HG03571 (cell line): ENCODE measurements around the gene MCUB.
A peak's percentile ranks its signal among the peaks of the same experiment; 100 is the strongest.
"Not testable (repeated sequence)": the region's sequence is repeated elsewhere in the genome, so short reads cannot be mapped to it uniquely, and the experiment has no call there.

Experiments used
- ATAC-seq: cut with Tn5 transposase; IDR thresholded peaks from one replicate; pipeline ENCODE4 v1.9.1; 2021; ENCODE audit not compliant: unreplicated experiment

MCUB gene, protein sequence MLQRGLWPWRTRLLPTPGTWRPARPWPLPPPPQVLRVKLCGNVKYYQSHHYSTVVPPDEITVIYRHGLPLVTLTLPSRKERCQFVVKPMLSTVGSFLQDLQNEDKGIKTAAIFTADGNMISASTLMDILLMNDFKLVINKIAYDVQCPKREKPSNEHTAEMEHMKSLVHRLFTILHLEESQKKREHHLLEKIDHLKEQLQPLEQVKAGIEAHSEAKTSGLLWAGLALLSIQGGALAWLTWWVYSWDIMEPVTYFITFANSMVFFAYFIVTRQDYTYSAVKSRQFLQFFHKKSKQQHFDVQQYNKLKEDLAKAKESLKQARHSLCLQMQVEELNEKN

DNA sequence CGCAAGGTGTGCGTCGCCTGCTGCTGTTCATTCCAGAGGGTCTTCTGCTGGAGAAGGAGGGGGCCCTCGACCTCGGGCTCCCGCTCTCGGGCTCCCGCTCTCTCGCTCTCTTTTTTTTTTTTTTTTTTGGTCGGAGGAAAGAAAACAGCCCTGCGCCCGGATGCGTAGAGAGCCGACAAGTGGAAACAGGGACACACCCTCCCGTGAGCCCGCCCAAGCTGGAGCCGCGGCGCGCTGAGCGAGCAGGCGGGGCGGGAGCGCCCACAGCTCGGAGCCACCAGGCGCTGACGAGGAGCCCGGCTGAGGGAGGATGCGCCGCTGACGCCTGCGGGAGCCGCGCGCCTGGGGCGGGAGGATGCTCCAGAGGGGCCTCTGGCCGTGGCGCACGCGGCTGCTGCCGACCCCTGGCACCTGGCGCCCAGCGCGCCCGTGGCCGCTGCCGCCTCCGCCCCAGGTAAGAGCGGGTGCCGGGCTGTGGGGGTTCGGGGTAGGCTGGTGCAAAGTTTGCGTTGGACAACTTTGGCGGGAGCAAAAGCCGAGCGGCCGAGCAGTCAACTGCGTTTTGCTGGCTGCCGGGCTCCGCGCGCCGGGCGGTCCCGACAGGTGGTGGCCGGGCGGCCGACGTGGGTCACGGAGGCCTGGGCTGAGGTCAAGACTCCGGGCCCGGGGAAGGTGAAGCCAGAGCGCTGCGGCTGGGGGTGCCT is at the start of gene MCUB:
MCUB (plus strand) TSS at position 264 of the 704 bp plus-strand sequence; CDS start at position 356, 92 bp downstream.
- ATAC-seq, result peak; percentile 89

DNA sequence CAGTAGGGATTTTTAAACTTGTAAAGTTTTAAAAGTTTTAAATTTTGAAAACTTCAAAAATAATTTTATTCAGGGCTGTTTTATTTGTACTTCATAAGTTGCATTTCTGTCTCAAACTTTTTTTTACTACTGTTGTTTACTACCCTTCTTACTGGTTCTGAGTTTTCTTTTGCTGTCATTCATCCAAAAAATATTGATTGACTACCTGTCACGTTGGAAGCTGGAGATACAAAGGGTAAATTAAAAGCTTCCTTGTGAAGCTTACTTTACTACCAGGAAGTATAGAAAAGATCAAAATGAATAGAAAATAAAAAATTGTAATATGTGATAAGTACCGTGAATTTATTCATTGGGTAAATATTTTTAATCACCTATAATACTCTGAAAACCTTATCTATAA is 49.4 kb upstream of the MCUB start:
- ATAC-seq, result no peak

DNA sequence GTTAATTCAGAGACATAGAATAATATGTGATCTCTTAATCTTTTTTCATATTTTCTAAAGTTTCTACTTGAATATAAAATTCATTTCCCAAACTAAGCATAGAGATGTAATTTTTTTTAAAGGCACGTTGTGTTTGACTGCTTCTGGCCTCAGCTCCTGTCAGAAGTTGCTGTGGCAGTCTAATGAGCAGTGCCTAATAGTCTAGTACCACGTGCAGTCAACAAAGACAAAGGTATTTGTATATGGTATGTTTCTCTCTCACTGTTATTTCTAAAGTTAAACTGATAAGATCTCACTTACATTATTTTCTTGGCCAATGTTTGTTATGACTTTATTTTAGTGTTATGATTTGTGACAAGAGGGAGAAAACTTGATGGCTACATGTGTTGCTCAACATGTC is 48.6 kb upstream of the MCUB start:
- no peak for ATAC-seq

DNA sequence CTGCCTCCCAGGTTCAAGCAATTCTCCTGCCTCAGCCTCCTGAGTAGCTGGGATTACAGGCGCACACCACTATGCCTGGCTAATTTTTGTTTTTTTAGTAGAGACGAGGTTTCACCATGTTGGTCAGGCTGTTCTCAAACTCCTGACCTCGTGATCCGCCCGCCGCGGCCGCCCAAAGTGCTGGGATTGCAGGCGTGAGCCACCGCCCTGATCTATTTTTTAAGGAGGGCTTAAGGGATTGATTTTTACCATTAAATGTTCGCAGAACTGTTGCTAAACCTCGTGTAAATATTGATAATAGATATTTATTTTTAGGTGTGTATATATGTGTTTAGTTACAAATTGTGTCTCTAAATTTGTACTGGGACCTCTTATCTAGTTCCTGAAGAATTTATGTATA is 46.7 kb upstream of the MCUB start:
- ATAC-seq, result not testable (repeated sequence)

DNA sequence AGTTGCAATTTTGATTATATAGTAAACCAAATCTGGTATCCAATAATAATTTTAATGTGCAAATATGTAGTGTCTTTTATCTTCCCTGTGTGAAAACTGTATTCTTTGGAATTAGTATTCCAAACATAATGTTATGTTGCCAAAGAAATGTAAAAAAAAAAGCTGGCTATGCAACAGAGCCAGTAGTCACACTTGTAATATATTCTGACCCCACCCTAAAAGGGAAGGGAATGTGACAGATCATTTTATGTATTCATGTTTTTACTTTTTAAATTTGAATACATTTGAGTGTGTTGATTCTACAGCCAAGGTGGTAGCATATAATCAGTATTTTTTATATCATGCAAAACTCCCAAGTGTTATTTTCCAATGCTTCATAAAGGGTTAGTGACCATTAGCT is 27.9 kb upstream of the MCUB start:
- ATAC-seq, result no peak

DNA sequence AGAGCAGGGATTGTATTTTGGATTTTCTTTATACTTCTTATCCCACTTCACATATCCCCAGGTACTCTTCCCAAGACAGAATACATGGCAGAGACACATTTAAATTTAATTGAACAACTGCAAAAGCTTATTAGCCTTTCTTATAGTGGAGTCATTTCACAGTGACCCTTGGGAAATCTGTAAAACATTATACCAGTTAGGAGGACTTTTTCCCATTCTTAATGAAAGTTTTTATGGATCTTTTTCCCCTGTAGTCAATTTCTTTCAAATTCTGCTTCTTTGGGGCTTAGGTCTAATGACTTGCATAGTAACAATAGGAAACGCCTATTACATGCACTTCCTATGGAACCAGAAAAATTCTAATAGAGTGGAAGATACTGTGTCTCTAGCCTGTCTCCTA is 14.6 kb upstream of the MCUB start:
- ATAC-seq, result no peak

DNA sequence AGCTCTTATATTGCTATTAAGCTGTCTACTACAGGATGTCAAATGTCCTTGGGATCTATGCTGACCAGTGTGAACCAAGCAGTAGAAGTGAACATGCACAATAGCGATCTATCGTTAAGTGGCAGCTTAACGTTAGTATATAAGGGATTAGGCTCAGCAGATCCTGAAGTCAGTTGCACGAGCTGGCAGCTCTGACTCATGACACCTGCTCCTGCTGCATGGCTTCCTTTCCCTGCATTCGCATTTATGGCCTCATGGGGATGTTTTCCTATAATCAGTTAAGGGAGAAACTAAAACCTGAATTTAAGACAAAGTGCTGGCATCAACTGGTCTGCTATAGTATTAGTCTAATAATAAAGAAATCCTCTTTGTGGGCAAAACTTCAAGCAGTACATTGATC is 12.7 kb upstream of the MCUB start:
- ATAC-seq, result no peak

DNA sequence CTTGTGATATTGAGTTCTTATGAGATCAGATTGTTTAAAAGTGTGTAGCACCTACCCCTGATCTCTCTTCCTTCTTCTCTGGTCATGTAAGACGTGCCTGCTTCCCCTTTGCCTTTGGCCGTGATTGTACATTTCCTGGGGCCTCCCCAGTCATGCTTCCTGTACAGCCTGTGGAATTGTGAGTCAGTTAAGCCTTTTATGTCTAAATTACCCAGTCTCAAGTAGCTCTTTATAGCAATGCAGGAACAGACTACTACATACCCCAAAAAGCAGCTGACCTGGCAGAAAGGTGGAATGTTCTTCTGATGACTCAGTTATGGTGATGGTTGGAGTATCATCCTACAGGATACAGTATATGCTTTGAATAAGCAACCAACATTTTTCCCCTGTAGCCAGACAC is 11.4 kb upstream of the MCUB start:
- ATAC-seq, result no peak

DNA sequence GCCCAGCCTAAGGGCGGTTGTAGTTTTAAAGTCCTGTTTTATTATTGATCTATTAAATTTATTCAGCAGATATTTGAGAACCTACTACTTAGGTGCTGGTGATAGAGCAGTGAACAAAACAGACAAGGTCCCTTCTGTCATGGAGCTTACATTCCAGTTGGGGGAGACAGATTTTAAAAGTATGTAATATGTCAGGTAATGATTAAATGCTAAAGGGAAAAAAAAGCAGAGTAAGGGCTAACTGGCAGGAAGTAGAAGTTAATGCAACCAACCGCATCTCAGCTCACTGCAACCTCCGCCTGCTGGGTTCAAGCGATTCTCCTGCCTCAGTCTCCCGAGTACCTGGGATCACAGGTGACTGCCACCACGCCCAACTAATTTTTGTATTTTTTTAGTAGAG is 7.8 kb upstream of the MCUB start:
- ATAC-seq, result no peak

DNA sequence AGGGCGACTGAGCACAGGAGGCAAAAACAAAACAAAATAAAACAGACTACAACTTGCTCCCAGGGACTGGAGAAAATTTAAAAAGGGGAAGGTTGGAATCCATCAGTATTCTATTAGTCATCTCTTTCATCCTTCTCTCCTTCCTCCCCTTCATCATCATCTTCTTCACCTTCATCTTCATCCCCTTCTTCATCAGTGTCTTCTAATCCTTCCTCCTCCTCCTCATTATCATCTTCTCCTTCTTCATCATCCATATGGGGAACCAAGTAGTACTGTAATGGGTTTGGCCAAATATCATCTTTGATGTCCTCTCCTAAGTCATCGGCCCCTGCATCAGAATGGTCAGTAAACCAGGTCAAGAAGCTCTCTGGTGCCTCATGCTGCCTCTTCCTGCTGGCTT is 6.9 kb upstream of the MCUB start:
- no peak for ATAC-seq

DNA sequence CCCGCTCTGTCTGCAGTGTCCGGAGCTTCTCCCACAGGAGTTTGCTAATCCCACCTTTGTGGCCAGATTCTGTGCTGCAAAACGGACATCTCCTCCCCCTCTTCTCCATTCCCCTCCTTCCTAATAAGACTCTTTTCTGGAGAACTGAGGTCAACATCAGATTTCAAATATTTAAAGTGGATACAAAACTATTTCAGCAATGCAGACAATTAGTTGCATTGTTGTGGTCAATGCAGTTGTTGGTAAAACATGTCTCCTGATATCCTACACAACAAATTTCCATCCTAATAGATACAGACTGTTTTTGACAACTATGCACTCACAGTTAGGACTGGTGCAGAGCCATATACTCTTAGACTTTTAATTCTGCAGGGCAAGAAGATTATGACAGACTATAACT is 5.1 kb upstream of the MCUB start:
- no peak for ATAC-seq

DNA sequence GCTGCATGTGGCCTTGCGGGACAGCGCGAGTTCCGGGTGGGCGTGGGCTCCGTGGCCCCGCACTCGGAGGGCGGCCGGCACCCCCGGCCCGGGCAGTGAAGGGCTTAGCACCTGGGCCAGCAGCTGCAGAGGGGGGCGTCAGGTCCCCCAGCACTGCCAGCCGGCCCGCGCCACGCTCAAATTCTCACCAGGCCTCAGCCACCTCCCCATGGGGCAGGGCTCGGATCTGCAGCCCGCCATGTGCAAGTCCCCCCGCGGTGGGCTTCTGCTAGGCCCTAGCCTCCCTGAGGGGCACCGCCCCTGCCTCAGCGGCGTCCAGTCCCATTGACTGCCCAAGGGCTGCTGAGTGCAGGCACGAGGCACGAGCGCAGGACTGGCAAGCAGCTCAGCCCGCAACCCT is 2.6 kb upstream of the MCUB start:
- ATAC-seq, result no peak

DNA sequence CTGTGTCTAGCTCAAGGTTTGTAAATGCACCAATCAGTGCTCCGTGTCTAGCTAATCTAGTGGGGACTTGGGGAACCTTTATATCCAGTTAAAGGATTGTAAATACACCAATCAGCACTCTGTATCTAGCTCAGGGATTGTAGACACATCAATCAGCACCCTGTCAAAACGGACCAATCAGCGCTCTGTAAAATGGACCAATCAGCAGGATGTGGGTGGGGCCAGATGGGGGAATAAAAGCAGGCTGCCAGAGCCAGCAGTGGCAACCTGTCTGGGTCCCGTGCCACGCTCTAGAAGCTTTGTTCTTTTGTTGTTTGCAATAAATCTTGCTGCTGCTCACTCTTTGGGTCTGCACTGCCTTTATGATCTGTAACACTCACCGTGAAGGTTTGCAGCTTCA is 2.0 kb upstream of the MCUB start:
- ATAC-seq, result not testable (repeated sequence)

DNA sequence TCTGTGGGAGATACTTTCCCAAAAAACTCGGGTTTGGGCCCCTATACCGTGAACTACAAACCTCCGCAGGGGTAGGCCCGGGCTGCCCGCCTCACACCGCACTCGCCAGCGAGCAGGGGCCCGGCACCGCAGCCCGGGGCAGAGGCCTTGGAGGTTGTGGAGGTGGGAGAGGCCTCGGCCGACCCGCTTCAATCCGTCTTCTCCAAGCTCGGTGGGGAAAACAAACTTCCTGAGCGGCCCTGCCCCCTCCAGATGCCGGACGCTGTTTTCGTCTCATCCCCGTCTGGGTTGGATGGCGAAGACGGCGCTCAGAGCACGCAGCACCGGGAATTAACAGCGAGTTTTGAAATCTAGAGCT is 442 bp upstream of the MCUB start:
- peak; percentile 31 for ATAC-seq

DNA sequence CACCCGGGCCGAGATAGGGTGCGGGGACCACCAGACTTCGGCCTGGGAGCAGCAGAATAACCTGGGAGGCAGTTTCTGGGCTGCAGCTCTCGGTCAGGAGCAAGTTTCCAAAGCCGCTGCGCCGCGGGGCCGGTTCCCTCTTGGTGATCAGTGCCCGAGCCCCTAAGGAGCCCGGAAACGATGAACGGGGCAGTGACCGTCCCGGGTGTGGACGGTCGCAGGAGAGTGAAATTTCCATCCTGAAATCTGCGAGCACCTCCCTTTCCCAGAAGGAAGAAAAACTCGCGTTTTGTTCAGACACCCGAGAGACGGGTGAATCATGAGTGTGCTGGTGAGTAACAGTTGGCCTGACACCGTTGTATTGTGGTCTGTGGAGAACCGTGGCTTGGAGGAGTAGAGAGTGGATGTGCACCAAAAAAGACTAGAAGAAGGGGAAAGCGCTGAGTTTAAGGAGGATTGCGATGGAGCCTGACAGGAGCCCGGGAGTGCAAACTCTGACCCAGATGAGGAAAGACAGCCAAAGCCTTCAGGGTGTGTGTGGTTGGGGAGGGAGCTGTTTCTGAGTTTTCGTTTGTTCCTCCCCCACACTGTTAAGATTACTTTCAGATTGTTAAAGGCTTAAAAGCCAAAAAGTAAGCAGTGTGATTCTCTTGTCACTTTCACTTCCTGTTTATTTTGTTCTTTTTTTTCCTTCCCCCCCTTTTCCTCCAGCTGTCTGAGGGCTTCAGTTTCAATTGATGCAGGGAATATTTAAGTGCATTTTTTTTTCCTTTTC is 828 bp downstream of the MCUB start:
- peak; percentile 65 for ATAC-seq

DNA sequence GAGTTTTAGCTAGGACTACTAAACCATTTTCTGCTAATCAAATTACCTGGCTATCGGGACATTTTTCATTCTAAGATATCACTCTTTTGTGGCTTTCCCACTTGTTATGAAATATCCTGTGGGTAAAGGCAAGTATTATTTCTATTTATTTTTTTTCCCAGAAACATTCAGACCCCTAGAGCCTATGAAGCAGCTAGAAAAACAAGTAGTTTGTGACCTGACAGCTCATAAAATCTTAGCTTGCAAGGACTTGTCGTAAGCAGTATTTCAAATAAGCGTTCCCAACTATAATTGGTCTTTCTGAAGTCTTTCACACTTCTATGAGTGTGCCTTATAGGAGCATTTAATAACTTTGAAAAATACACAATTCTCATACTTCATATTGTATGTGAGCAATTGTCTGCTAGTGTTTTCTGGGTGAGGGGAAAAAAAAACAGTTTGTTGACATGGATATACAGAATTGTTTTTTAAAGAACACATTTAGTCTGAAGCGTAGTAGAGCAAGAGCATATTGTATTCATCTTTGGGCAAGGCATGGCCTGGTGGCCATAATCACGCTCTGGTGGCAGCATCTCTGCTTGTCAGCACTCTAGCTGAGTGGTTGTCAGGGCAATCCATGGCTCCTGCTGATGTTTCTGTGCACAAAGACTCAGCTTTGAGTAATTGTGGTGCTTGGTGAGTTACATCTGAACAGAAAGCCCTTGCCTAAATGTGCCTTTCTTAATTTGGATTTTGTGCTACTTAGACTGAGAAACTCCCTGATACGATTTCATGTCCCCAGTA is 2.6 kb downstream of the MCUB start:
- no peak for ATAC-seq

DNA sequence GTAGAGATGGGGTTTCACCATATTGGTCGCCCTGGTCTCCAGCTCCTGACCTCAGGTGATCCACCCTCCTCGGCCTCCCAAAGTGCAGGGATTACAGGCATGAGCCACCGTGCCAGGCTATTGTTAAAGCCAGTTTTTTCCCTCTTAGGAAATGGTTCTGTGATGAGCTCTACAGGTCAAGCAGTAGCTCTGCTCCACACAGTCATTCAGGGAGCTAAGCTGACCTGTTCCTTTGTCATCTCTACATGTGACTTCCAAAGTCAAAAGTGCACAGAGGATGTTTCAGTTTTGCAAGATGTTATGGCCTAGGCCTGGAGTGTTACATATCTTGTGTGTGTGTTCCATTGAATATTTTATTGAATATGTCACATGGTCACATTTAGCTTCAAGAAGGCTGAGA is 11.4 kb downstream of the MCUB start:
- no peak for ATAC-seq

DNA sequence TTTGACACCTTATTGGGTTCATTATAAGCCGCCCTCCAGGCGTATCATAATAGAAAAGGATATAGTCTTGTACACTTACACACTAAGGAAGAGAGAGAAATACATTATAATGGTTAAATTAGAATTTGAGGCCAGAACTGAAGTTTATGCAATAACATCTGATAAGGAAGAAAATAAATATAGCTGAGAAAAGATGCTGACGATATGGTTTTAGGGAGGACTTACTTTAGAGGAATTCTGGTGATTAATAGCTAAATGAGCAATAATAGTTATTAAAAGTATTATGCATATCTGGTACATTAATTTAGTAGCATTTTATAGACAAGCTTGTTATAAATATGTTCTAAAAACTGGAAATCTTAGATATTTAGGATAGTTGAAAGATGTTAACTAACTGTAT is 12.1 kb downstream of the MCUB start:
- no peak for ATAC-seq

DNA sequence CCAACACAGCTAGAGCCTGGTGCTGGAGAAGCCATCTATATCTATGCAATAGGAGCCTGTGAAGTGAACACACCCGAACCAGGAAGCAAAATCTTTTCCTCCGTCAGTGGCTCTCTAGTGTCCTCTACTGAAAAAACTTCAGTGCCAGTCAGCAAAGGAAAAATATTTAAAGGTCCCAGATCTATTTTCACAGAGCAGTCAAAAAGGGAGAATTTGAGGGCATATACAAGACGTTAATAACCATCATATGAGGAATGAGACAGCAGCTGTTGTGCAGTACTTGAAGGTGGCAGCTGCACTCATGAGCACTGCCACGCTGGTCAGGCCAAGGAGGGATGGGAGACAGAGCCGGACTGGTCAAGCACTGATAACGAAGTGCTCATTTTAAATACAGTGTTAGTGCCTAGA is 14.4 kb downstream of the MCUB start:
- no peak for ATAC-seq

DNA sequence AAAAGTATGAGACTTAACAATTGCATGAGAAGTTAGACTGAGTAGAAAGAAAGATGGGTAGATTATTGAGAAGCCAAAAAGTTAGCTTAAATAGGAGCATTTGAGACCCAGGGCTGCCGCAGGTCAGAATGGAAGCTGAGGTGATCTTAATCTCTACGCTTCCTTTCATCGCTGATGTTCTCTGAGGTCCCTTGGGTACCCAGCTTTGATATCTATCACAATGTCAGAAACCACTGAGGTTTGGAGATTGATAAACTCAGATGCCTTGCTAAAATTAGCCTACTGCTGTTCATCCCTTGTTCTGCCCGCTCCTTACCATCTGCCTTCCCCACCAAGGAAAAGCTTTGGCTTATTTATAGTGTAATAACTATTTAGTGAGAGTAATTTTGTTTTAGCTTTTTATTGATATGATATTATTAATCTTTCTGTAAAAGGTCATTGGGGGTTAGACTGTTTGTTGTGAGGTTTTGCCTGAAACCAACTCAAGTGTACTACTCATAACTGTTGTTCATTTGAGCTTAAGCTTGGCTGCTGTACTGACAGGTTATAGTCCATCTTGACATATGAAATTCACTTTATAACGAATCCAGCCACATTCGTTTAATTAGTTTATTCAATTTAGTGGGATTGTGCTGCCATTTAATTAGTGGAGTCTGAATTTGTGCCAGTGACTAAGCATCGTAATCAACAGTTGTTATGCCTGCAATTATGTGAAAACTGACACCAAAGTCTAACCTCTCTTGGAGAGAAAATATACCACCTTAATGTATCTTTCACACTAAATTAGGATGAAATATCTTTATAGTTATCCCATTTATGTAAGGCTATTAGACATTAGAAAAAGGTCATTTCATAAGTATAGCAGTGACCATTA is 15.1 kb downstream of the MCUB start:
- no peak for ATAC-seq
